ENCODE results near the gene PDIK1L.
"Not testable (repeated sequence)": the region's sequence is repeated elsewhere in the genome, so short reads cannot be mapped to it uniquely, and the experiment has no call there.

PDIK1L gene

DNA sequence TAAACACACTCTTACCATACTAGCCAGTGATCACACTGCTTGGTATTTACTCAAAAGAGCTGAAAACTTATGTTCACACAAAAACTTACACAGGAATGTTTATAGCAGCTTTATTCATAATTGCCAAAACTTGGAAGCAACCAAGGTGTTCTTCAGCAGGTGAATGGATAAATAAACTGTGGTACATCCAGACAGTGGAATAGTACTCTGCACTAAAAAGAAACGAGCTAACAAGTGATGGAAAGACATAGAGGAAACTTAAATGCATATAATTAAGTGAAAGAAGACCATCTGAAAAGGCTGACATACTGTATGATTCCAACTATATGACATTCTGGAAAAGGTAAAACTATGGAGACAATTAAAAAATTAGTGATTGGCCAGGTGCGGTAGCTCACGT lies 20.7 kb upstream of the PDIK1L start:
- Histone ChIP-seq H3K27ac (ENCODE audit: extremely low read depth, low read depth, low read length) (no peak overlapping the region), H3K9me3 (ENCODE audit: control insufficient read depth, insufficient read depth, low read depth, low read length) (no peaks in the 10 kb centered on the region), H3K4me1 (ENCODE audit: control insufficient read depth, insufficient read depth, low read length) (no peaks in the 10 kb centered on the region), H3K4me3 (ENCODE audit: low read depth, low read length) (no peak overlapping the region), H3K36me3 (ENCODE audit: control insufficient read depth in 2 of 2, insufficient read depth in 1 of 2, low read length in 2 of 2) (no peaks in the 10 kb centered on the region)
- POLR2A ChIA-PET, result no interaction called here
- CTCF ChIA-PET, result interaction anchor here (0.6 to 1.2 kb wide), 2 partner anchors 55 to 114 kb away, joined by 3 read pairs; no protein-coding TSS in a partner anchor
- TF ChIP-seq ZNF146 (tag by site-specific recombination; IDR thresholded peaks at IDR 0.05) (peak; percentile 58; the same call in 1 of the 2 replicates), ZNF274 (IDR thresholded peaks at IDR 0.05; ENCODE audit: low read length) (no peak), ZNF274 (tag by site-specific recombination; IDR thresholded peaks at IDR 0.05; ENCODE audit: borderline replicate concordance) (no peak)

DNA sequence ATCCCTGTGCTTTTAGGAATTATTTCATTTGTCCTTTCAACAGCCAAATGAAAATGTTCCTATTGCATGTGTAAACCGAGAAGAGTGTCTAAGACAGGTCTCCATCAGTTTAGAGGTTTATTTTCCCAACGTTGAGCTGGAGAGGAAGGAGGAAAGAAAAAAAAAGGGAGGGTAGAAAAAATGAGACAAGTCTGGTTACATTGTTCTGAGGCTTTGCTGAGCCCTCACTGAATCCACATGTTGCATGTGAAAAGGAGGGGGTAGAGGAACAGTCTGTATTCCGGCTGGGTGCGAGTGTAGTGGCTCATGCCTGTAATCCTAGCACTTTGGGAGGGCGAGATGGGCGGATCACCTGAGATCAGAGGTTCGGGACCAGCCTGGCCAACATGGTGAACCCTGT lies 19.2 kb upstream of the PDIK1L start:
- H3K9me3 ChIP-seq (ENCODE audit: control insufficient read depth, insufficient read depth, low read depth, low read length), result no peaks in the 10 kb centered on the region
- ChIA-PET CTCF (interaction anchor here (1.0 kb wide), 1 partner anchor 9 kb away, joined by 4 read pairs; no protein-coding TSS in a partner anchor), POLR2A (no interaction called here)
- H3K27ac ChIP-seq (ENCODE audit: extremely low read depth, low read depth, low read length), result no peak overlapping the region
- TF ChIP-seq SCRT2 (tag by site-specific recombination; IDR thresholded peaks at IDR 0.05) (peak; percentile 93), SCRT1 (tag by site-specific recombination; IDR thresholded peaks at IDR 0.05; ENCODE audit: borderline replicate concordance) (peak; percentile 80)
- TF ChIP-seq, protein P1, sequence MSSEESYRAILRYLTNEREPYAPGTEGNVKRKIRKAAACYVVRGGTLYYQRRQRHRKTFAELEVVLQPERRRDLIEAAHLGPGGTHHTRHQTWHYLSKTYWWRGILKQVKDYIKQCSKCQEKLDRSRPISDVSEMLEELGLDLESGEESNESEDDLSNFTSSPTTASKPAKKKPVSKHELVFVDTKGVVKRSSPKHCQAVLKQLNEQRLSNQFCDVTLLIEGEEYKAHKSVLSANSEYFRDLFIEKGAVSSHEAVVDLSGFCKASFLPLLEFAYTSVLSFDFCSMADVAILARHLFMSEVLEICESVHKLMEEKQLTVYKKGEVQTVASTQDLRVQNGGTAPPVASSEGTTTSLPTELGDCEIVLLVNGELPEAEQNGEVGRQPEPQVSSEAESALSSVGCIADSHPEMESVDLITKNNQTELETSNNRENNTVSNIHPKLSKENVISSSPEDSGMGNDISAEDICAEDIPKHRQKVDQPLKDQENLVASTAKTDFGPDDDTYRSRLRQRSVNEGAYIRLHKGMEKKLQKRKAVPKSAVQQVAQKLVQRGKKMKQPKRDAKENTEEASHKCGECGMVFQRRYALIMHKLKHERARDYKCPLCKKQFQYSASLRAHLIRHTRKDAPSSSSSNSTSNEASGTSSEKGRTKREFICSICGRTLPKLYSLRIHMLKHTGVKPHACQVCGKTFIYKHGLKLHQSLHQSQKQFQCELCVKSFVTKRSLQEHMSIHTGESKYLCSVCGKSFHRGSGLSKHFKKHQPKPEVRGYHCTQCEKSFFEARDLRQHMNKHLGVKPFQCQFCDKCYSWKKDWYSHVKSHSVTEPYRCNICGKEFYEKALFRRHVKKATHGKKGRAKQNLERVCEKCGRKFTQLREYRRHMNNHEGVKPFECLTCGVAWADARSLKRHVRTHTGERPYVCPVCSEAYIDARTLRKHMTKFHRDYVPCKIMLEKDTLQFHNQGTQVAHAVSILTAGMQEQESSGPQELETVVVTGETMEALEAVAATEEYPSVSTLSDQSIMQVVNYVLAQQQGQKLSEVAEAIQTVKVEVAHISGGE (tag by site-specific recombination; conservative IDR thresholded peaks at IDR 0.05; ENCODE audit: low read depth), result no peak
- no peaks in the 10 kb centered on the region for H3K4me1 ChIP-seq (ENCODE audit: control insufficient read depth, insufficient read depth, low read length)
- H3K4me3 ChIP-seq (ENCODE audit: low read depth, low read length), result no peak overlapping the region
- H3K36me3 ChIP-seq (ENCODE audit: control insufficient read depth in 2 of 2, insufficient read depth in 1 of 2, low read length in 2 of 2), result no peaks in the 10 kb centered on the region

DNA sequence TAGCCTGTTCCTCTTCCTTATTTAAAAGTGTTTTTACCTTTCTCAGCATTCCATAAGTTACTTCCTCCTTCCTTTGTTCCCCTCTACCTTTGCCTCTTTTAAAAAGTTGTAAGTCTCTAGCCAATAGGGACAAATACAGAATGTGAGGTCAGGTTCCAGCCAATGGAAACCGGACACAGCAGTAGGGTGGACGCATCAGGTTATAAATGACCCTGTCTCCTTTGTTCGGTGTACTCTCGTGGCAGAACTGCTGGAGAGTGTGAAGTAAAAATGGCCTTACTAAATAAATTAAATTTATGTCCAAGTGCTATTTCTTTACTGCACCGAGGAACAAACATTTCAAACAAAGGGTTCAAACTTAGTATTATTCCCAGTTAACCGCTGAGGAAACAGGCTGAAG lies 18.1 kb upstream of the PDIK1L start:
- CTCF ChIA-PET; H3K27ac ChIP-seq (ENCODE audit: extremely low read depth, low read depth, low read length); H3K36me3 ChIP-seq (ENCODE audit: control insufficient read depth in 2 of 2, insufficient read depth in 1 of 2, low read length in 2 of 2); H3K4me3 ChIP-seq (ENCODE audit: low read depth, low read length); H3K9me3 ChIP-seq (ENCODE audit: control insufficient read depth, insufficient read depth, low read depth, low read length); POLR2A ChIA-PET; H3K4me1 ChIP-seq (ENCODE audit: control insufficient read depth, insufficient read depth, low read length): not testable (repeated sequence)

DNA sequence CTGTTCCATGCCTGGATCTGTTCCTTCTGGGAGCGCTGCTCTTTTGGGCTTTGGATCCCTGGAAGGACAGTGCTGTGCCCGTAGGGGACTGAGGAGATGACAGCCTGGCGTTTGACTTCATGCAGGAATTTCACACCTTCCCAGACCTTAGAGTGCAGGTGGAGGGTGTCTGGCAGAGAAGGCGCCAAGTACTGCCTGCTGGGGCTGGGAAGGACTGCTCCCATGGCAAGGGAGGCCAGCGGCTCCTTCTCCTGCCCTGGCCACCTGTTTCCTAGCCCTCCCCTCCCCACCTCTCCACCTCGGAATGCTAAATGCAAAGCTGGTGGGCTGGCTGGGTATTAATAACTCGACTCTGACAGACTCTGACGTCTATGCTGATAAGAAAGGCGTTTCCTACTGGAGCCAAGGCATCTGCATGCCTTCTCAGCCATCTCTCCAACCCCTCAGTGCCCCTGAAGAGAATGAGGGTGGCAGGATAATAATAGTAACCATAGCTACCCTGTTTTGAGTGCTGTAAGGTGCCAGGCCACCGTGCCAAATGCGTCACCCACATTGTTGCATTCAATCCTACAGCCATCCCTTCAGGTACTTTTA lies 17.5 kb upstream of the PDIK1L start:
- H3K4me3 ChIP-seq (ENCODE audit: low read depth, low read length), result no peak overlapping the region
- TF ChIP-seq ZBTB20 (tag by site-specific recombination; IDR thresholded peaks at IDR 0.05) (peak; percentile 22; the same call in 1 of the 2 replicates), SCRT2 (tag by site-specific recombination; IDR thresholded peaks at IDR 0.05) (peak; percentile 47), ZNF473 (tag by site-specific recombination; IDR thresholded peaks at IDR 0.05) (no peak)
- no peaks in the 10 kb centered on the region for H3K4me1 ChIP-seq (ENCODE audit: control insufficient read depth, insufficient read depth, low read length)
- ChIA-PET CTCF (no interaction called here), POLR2A (interaction anchor here (0.7 kb wide), 1 partner anchor 36 kb away, joined by 4 read pairs; no protein-coding TSS in a partner anchor)
- no peaks in the 10 kb centered on the region for H3K36me3 ChIP-seq (ENCODE audit: control insufficient read depth in 2 of 2, insufficient read depth in 1 of 2, low read length in 2 of 2)
- H3K9me3 ChIP-seq (ENCODE audit: control insufficient read depth, insufficient read depth, low read depth, low read length), result no peaks in the 10 kb centered on the region
- no peak overlapping the region for H3K27ac ChIP-seq (ENCODE audit: extremely low read depth, low read depth, low read length)

DNA sequence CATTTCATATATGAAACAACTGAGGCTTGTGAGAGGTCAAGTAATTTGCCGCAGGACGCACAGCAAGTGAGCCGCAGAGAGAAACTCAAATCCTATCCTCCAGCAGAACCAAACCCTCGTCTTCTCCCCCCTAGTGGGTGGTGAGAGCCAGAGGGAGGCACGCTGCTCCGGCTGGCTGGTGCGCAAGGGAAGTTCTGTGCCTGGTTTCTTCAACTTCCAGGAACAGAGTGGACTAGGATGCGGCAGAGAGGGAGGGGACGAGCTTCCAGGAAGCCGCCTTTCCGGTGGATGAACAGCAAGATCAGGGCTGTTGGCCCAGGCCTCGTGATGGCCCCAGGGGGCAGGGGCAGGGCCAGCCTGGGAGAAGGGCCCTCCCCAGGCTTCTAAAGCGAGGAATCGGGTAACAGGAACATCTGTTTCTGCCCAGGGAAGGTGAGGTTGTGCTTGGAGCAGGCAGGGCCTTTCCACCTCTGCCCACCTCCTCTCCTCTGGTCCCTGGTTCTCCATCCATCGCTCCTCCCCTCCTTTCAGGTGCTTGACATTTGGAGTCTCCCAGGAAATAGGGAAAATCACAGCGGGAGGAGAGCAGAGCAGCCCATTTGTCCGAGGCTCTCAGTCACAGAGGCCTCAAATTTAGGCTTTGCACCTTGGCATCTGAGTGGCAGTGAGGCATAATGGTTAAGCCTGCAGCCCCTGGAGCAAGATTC lies 16.8 kb upstream of the PDIK1L start:
- Histone ChIP-seq H3K9me3 (ENCODE audit: control insufficient read depth, insufficient read depth, low read depth, low read length) (no peaks in the 10 kb centered on the region), H3K4me1 (ENCODE audit: control insufficient read depth, insufficient read depth, low read length) (no peaks in the 10 kb centered on the region), H3K36me3 (ENCODE audit: control insufficient read depth in 2 of 2, insufficient read depth in 1 of 2, low read length in 2 of 2) (no peaks in the 10 kb centered on the region), H3K27ac (ENCODE audit: extremely low read depth, low read depth, low read length) (no peak overlapping the region), H3K4me3 (ENCODE audit: low read depth, low read length) (no peak overlapping the region)
- ChIA-PET POLR2A (interaction anchor here (0.7 kb wide), 1 partner anchor 36 kb away, joined by 4 read pairs; no protein-coding TSS in a partner anchor), CTCF (interaction anchor here (1.1 kb wide), 1 partner anchor 10 kb away, joined by 3 read pairs; no protein-coding TSS in a partner anchor)
- TF ChIP-seq, protein P2, sequence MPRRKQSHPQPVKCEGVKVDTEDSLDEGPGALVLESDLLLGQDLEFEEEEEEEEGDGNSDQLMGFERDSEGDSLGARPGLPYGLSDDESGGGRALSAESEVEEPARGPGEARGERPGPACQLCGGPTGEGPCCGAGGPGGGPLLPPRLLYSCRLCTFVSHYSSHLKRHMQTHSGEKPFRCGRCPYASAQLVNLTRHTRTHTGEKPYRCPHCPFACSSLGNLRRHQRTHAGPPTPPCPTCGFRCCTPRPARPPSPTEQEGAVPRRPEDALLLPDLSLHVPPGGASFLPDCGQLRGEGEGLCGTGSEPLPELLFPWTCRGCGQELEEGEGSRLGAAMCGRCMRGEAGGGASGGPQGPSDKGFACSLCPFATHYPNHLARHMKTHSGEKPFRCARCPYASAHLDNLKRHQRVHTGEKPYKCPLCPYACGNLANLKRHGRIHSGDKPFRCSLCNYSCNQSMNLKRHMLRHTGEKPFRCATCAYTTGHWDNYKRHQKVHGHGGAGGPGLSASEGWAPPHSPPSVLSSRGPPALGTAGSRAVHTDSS (tag by site-specific recombination; IDR thresholded peaks at IDR 0.05), result no peak
- TF ChIP-seq, protein P3, sequence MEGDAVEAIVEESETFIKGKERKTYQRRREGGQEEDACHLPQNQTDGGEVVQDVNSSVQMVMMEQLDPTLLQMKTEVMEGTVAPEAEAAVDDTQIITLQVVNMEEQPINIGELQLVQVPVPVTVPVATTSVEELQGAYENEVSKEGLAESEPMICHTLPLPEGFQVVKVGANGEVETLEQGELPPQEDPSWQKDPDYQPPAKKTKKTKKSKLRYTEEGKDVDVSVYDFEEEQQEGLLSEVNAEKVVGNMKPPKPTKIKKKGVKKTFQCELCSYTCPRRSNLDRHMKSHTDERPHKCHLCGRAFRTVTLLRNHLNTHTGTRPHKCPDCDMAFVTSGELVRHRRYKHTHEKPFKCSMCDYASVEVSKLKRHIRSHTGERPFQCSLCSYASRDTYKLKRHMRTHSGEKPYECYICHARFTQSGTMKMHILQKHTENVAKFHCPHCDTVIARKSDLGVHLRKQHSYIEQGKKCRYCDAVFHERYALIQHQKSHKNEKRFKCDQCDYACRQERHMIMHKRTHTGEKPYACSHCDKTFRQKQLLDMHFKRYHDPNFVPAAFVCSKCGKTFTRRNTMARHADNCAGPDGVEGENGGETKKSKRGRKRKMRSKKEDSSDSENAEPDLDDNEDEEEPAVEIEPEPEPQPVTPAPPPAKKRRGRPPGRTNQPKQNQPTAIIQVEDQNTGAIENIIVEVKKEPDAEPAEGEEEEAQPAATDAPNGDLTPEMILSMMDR (tag by site-specific recombination; IDR thresholded peaks at IDR 0.05), result no peak
- TF ChIP-seq, protein P4, sequence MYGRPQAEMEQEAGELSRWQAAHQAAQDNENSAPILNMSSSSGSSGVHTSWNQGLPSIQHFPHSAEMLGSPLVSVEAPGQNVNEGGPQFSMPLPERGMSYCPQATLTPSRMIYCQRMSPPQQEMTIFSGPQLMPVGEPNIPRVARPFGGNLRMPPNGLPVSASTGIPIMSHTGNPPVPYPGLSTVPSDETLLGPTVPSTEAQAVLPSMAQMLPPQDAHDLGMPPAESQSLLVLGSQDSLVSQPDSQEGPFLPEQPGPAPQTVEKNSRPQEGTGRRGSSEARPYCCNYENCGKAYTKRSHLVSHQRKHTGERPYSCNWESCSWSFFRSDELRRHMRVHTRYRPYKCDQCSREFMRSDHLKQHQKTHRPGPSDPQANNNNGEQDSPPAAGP (tag by site-specific recombination; IDR thresholded peaks at IDR 0.05), result 0 out of 2 replicates have a peak, but pooled peaks have one; percentile 20
- TF ChIP-seq ZNF555 (tag by site-specific recombination; conservative IDR thresholded peaks at IDR 0.05) (no peak), IKZF3 (tag by site-specific recombination; IDR thresholded peaks at IDR 0.05) (0 out of 2 replicates have a peak, but pooled peaks have one; percentile 28)

Measured in HEK293 (cell line).